ENCODE measurements around the gene GBX1. TPM values are rescaled to one million over a fixed set of nuclear protein-coding genes. Genes with fewer than 3 reads are reported as not detected.

The GBX1 gene
- polyA plus RNA-seq, 3 donors: 0.19 TPM; not detected in 2

DNA sequence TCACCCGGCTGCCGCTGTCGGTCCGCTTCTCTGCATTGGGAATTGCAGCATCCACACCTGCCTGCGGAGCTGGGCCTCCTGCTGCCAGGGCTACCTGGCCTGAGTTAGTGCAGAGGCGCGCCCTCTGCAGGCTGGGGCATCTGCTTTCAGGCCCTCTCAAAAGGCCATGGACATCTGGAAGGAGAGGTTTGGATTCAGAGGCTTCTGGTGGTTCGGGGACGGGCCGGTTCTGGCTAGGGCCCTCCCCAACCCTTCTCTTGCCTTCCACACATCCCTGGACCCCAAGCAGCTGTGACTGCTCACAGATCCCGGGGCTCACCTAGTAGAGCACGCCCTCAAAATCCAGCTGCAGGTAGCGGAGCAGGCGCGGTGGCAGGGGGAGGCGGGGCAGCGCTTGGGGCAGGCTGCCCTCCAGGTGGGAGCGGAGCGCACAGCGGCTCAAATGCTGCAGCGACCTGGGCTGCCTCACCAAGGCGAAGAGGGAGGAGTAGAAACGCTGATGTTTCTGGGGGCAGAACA is 8.4 kb upstream of the GBX1 start:
- DNase-seq (ENCODE audit: extremely low read depth in 1 of 11, low read depth in 9 of 11, low spot score in 4 of 11): no peak

DNA sequence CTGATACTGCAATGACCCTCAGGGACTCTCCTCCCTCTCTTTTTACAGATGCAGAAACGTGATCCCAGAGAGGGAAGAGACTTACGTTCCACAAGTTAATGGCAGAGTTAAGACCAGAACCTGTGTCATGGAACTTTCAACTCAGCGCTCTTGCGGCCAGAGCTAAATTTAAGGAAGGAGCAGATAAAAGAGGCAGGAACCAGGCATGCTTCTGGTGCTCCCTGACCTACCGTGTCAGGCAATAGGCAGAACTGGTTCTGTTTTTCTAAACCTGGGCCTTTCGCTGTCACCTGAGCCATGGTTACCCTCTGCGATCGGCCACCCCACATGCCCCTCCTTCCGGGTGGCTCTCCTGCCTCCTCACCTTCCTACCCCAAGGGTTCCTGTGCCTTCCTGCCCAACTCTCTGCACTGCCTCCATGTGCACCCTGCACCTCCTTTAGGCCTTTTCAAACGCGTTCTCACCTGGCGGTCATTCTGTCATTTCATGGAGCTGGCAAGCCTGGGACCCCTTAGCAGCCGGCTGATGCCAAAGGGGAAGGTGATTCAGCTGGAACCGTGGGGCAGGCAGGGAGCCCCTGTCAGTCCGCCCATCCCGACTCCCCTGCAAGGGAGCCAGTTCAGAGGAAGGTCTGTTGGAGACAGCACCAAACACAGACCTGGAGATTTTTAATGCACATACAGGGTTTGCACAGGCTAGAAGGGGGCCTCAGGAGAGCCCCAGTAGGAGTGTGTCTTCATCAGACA is 7.7 kb upstream of the GBX1 start:
- no peak for DNase-seq (ENCODE audit: extremely low read depth in 1 of 11, low read depth in 9 of 11, low spot score in 4 of 11)

DNA sequence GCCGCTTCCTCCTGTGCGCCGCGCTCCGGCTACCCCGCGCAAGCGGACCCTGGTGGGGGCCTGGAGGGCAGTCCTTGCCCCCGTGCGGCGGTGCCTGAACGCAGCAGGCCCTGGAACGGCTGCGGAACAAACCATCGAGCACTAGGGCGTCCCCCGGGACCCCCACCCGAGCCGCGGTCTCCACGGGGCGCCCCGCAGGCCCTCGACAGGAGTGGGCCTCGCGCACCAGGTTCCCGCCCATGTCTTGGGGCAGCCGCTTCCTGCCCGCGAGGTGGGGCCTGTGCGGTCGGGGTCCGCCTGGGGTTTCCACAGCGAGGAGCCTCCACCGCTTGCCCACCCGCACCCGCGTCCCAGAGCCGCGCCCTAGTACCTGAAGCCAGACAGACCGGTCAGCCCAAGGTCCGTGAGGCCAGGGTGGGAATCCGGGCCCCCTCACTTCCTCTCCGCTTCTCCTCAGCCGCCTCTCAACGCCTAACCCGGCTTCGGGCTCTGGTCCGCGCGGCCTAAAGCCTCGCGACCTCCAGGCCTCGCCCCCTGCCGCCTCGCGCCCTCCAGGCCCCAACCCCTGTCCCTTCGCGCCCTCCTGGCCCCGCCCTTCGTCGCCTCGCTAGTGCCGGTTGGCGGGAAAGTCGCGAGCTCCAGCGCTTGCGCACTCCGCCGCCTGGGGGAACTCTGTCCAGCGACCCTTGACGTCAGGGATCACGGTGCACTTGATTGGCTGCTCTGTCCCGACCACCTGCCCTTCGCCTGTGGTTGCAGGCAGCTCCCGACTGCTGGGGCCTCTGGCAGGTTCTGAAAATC is 7.0 kb upstream of the GBX1 start:
- peak in 3 of 11 donors; percentile 28 to 32 (median 30) for DNase-seq (ENCODE audit: extremely low read depth in 1 of 11, low read depth in 9 of 11, low spot score in 4 of 11)

DNA sequence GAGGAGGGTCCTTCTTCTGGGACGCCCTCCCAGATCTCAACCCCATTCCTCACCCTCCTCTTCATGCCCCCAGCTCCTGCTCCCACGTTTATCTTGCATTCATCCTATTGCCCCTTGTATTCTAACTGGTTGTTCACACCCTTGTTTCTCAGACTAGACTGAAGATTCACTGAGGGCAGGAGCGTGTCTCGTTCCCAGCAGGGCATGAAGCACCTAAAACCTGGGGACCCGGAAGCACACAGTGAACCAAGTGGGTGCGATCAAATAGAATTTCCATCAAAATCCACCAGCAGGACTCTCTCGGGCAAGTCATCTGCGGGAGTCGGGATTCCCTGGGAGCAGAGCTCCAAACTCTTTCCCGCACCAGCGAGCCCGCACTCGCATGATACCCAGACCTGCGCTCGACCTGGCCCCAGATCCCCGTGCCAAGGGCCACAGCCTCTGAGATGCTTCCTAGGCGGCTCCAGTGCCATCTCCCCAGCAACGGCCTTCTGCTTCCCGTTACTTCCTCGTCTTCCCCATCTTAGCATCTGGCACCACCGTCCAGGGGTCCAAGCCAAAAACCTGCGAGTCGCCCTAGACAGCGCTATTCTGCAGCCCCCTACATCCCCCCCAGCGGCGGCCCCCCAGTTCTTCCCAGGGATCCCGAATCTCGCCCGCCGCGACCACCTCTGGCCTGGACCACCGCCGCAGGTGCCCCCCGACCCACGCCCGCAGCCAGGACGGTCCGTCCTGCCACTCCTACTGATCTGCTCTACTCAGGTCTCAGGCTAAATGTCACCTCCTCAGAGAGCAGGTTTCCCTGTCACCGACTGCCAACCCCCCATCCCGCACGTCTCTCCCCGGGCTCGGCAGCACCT is 6.1 kb upstream of the GBX1 start:
- no peak for DNase-seq (ENCODE audit: extremely low read depth in 1 of 11, low read depth in 9 of 11, low spot score in 4 of 11)

DNA sequence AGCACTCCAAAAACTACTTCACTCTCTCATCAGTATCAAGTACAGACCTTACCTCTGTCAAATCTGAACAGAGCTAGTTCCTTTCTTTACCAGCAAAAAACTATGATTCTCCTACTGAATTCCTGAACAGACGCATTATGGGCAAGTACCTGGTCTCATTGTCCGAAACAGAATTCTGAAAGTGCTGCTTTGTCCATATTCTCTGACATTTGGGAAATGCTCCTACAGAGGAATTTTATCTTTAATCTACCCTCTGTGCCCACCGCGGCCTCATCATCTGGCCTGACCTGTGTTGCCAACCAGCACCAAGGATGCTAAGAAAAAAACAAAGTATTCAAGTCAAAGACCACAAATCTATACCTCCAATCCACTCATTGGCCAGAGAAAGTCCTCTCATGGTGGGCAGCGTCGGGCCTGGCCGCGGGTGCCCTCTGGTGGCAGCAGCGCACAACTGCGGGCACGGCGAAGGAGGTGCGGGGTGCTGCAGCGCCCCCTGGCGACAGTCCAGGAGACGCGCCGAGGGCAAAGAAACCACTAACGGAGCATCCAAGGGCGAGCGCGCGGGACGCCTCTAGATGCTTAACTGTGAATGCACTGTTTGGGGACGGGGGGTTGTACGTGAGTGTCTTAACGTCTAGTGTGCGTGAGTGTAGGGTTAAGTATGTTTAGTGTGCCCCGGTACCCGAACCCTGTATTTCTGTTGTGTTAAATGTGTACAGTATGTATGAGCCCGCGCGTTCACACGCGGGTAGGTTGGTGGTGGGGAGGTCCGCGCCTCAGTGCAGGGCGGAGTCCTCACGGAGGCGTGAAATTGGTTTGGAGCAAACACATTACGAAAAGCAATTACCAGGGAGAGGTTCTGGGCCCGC is 5.0 kb upstream of the GBX1 start:
- DNase-seq (ENCODE audit: extremely low read depth in 1 of 11, low read depth in 9 of 11, low spot score in 4 of 11): peak in 8 of 11 donors; percentile 29 to 73 (median 60)

DNA sequence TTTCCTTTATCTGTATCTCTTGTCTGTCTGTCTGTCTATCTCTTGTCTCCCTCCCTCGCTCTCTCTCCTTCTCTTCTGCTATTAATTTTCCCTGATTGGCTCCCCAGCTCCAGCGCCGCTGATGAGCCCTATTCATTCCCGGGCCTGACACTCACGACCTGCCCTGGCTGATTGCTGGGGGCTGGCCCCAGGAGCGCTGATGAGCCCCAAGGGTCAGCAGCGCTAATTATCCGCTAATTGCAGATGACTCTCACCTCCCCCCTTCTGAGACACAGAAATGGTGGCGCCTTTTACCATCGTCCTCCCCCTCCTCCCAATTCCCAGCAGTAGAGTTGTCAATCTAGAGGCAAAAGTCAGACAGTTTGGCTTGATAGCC is 1.3 kb upstream of the GBX1 start:
- DNase-seq (ENCODE audit: extremely low read depth in 1 of 11, low read depth in 9 of 11, low spot score in 4 of 11): no peak

DNA sequence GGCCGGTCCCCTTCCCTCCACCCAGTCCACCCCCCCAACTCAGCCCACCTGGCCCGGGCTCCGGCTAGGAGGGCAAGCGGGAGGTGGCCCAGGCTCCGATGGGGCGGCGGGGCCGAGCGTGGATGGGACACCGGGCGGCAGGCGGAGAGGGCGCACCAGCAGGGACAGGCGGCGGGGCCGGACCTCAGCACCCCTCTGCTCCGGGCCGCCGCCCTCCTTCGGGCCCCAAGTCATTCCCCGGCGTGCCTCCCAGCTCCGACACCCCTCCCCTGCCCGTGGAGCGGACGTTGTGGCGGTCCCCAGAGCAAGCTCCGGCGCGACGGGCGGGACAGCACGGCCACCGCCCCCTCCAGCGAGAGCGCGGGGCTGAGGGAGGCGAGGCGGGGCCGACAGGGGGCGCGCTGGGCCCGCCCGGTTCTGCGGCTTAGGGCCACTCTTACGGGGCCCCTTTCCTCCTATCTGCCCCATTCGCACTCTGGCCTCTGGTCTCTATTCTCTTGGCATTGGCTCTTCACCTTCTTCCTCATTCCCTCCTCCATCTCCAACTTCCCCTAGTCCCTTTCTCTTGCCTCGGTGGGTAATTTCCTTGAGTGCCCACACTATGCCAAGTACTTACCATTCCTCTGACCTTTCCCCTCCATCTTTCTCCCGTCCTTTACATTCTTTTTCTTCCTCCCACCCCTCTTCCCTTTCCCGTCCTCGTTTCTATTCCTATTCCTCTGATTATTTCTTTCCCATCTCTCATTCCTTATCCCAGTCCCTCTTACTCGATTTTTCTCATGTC is 701 bp upstream of the GBX1 start:
- peak in 1 of 11 donors; percentile 12 for DNase-seq (ENCODE audit: extremely low read depth in 1 of 11, low read depth in 9 of 11, low spot score in 4 of 11)

DNA sequence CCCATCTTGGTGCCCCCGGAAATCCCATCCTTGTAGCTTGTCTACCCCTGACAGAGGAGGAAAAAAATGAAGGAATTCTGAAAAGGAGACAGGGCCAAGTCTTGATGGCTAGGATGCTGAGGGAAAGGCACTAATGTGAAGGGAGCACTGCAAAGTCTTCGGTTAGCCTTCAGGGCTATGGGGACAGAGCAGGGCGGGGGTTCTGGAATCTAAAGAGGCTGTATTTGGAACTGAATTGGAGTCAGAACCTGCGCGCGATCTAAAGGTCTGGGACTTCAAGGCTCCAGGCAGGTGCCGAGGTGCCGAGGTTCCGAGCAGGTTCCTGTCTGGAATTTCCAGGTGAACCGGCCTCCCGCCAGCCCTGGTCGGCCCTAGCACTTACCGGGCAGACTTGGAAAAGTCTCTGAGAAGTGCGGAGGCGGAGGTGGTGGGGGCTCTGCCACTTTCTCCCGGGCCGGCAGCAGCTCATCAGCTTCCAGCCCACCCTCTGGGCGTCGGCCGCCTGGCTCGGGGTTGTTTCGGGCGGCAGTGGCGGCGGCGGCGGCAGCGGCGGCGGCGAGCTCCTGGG is 781 bp downstream of the GBX1 start:
- DNase-seq (ENCODE audit: extremely low read depth in 1 of 11, low read depth in 9 of 11, low spot score in 4 of 11): no peak

DNA sequence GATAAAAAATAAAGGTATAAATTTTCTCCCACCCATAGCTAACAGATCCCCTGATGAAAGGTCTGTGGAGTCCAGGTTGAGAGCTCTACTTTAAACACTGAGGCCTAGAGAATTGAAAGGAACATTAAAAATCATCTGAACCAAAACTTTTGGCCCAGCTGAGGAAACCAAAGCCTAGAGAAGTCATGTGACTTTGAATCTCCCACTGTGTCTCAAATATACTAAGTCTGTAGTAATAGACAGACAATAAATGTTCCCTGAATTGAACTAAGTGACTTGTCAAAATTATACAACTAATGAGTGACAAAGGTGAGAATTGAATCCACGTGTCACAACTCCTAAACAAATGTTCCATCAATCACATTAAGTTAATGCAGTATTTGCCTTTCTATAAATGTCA is 5.7 kb downstream of the GBX1 start:
- DNase-seq (ENCODE audit: extremely low read depth in 1 of 11, low read depth in 9 of 11, low spot score in 4 of 11): no peak

DNA sequence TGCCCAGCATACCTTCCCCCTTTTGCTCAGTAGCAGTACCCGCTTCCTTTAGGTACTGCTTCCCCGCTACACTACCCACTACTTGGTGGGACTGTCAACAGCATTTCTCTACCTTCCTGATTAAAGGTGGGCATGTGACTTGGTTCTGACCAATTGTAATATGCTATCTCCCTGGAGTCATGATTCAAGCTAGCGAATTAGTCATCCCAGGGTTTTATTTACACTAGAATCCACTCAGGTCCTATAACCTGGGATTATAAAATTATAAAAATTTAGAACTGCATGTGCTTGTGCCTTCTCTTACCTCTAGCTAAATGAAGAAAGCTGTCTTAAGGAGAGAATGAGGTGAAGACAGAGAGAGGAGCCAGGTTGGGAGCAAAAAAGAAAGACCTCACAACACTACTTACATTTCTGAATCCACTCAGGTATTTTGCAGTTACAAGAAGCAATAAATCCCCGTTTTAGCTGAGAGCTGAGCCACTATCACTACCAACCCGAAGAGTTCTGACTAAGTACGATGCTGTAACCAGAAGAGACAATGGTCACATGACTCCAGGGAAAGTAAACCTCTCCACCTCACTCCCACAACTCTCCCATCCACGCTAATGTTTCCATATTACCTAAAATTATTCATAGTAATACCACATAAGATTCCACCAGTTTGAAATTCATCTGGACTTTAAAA is 9.7 kb downstream of the GBX1 start:
- DNase-seq (ENCODE audit: extremely low read depth in 1 of 11, low read depth in 9 of 11, low spot score in 4 of 11): no peak

DNA sequence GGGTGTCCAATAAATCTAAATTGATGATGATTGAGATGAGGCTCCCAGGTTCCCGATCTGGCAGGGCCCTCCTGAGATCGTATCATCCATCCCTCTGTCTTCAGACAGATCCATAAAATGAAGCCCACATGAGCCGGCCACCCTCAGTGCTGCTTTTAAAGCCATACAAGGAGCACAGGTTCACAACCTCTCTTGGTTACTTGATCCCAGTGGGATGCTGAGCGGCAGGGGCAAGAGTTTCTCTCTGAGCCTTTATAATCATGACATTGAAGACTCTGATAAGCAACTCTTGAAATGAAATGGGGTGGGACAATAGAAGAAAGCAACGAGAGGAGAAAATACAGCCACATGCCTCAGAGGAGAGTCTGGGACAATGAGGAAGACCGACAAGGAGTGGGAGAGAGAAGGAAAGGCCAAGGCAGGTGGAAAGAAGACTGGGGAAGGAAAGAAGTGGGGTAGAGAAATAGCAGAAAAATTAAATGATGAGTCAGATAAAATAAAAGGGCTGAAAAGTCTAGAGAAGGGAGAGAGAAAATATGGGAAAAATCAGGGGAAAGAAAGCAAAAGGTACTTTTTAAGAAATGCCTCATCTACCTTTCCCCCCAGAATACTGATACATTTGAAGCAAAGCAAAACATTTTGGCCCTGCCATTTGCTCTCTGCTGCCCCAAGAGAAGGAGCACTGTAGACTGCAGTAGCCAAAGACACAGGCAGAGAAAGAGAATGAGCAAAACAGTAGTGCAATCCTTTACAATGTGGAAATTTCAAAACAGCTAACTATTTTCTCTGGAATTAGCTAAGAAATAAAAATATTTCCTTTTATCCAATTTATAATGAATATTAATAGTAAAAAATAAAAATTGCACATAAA is 14.6 kb downstream of the GBX1 start:
- DNase-seq (ENCODE audit: extremely low read depth in 1 of 11, low read depth in 9 of 11, low spot score in 4 of 11): no peak

DNA sequence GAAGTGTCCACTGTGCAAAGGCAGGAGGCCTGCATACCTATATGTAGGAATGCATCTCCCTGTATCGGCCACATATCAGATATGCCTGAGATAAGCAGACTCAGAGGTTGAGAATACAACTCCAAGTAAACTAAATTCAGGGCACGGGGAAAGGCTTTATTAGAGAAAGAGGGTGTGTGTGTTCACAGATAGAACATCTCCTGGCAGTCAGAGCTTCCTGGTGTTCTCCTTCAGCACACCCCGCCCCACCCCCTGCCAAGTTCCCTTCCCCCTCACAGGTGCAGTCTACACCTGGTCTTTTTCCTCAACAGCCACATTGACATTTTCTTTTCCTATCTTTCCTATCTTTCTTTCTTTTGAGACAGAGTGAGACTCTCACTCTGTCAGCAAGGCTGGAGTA is 17.1 kb downstream of the GBX1 start:
- no peak for DNase-seq (ENCODE audit: extremely low read depth in 1 of 11, low read depth in 9 of 11, low spot score in 4 of 11)

DNA sequence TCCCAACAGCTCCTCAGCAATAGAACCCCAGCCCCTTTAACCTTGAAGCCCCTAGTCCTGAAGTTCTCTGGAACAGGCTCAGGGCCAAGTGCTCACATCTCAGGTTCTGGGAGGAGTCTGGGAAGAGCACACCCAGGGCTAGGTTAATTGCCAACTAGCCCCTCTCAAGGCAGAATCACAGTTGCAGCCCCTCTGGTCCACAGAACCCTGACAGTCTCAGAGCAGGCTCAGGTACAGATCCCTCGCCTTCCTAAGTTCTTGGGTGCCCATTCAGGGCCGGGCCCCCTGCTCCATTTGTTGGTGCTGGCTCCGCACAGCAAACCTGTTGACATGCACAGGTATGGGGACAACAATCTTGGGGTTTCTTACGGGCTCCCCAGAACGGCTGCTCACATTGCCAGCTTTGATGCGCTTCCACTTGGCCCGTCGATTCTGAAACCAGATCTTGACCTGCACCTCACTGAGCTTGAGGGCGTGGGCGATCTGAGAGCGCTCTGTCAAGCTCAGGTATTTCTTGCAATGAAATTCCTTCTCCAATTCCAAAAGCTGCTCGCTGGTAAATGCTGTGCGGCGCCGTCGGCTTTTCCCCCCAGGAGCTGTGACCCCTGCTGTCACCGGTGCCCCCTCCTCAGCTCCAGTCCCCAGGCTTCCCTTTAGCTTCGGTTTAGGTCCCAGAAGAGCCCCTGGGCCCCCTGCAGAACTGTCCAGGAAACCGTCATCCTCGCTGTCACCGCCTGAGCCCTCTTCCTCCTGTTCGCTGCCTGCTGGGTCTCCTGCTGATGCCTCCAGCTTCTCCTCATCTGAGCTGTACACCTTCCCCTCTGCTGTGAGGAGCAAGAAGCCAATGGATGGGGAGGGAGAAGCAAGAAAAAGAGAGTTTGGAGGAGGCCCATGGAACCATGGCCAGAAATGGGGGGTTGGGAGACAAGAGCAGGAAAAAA is 18.9 kb downstream of the GBX1 start:
- no peak for DNase-seq (ENCODE audit: extremely low read depth in 1 of 11, low read depth in 9 of 11, low spot score in 4 of 11)

DNA sequence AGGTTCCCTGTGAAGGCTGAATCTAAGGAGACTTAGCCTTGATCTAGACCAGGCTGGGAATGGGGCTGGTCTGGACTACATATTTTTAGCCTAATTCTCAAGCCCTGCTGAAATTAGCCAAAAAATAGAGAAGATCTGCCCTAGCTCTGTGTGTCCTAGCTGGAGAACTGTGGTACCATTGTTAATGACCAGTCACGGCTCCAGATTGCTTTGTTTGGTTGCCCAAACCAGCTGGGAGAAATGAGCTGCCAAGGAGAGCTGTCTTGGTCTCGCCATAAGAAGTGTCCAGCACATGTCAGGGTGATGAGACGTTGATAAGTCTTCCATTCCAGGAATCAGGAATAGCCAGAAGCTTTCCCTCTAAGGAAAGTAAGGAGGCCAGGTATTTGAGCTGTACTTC is 20.7 kb downstream of the GBX1 start:
- no peak for DNase-seq (ENCODE audit: extremely low read depth in 1 of 11, low read depth in 9 of 11, low spot score in 4 of 11)

DNA sequence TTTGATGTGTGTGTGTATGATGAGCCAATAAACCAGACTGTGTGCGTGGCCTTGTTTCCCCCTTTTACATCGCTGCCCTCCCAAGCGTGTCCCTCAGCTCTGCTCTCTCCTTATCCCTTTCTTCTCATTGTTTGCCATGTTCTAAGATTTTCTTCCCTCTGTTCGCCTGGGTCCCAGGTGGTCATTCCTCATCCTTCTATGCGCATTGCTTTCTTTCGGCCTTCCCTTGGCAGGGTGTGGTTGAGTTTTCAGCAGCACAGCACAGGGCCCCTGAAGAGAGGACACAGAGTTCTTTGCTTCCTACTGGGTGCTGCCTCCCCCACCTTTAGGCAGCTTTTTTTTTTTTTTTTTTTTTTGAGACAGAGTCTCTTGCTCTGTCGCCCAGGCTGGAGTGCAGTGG is 23.1 kb downstream of the GBX1 start:
- no peak for DNase-seq (ENCODE audit: extremely low read depth in 1 of 11, low read depth in 9 of 11, low spot score in 4 of 11)

Data from renal cortex interstitium (tissue), 11 donors.